ENCODE data around the gene ABI3BP.

DNA sequence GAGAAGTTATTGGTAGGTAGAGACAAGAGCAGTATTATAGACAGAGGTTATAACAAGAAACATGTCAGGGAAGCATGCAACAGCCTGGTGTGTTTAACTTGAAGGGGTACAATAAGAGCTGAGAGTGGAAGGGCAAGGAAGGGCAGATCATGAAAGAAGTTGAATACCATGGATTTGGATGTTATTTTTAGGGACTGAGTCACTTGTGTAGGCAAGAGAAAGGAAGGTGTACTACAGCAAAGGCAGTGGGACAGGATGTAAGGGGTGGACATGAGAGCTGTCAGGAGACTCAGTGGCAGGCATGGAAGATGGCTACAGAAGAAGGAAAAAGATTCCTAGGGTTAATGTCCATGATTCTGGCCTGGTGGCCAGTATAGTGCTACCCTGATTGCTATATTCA is 217.6 kb downstream of the ABI3BP start:
- TF ChIP-seq CTCF (IDR thresholded peaks at IDR 0.05) (no peak), POLR2A (IDR thresholded peaks at IDR 0.05) (no peak)
